ENCODE data around the gene ABL1.
A peak's percentile ranks its signal among the peaks of the same experiment; 100 is the strongest.

The ABL1 gene

DNA sequence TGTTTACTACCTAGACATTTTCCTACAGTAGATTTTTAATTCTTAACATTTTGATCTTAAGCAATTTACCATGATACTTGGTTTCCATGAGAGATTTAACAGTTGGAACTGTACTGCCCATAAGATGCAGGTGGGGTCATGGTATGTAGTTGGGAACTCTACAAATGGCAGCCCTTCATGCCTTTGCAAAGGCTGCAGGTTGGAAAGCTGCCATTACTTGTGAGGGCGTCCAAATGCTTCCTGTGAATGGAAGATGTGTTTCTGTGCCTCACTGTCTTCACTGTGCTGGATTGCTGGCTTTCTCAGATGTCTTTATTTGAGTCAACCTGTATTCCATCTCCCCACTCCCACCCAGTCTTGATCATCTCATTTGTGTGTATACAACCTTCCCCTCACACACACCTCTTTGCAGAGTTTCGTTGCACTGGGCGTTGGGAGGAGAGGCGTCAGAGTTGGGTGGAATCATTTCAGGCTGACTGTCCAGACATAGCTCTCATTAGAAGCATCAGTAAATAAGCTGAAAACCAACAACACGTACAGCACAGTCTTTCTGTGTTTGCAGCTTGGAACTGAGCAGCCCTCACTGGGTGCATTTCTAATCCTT lies 14.8 kb upstream of the ABL1 start:
- no peak overlapping the region for H3K4me3 ChIP-seq (ENCODE audit: low read depth, low read length)
- no peak for TF ChIP-seq CTCF (IDR thresholded peaks at IDR 0.05; ENCODE audit: low read depth, low read length)

DNA sequence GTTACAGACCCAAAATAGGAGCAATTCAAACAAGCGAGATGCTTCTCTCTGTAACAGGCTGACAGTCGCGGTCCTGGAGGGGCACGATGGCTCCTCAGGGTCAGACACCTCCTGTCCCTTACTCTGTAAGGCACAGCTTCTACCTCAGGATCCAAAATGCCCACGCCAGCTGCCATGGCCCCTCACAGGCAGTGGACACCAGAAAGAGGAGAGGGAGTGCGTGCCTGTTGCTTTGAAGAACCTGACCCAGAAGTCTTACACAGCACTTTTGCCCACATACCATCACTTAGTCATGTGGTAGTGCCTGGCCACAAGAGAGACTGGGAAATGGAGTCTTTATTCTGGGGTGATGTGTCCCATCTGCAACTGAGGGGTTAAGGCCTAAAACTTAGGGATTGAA lies 11.6 kb upstream of the ABL1 start:
- no peak overlapping the region for H3K4me3 ChIP-seq (ENCODE audit: low read depth, low read length)
- no peak for TF ChIP-seq CTCF (IDR thresholded peaks at IDR 0.05; ENCODE audit: low read depth, low read length)

- H3K4me3 ChIP-seq (ENCODE audit: low read depth, low read length), result no peak overlapping the region
- no peak for TF ChIP-seq CTCF (IDR thresholded peaks at IDR 0.05; ENCODE audit: low read depth, low read length)
Observed at GRCh38 chr9:130824079-130824478, 11.0 kb upstream of the ABL1 start.

DNA sequence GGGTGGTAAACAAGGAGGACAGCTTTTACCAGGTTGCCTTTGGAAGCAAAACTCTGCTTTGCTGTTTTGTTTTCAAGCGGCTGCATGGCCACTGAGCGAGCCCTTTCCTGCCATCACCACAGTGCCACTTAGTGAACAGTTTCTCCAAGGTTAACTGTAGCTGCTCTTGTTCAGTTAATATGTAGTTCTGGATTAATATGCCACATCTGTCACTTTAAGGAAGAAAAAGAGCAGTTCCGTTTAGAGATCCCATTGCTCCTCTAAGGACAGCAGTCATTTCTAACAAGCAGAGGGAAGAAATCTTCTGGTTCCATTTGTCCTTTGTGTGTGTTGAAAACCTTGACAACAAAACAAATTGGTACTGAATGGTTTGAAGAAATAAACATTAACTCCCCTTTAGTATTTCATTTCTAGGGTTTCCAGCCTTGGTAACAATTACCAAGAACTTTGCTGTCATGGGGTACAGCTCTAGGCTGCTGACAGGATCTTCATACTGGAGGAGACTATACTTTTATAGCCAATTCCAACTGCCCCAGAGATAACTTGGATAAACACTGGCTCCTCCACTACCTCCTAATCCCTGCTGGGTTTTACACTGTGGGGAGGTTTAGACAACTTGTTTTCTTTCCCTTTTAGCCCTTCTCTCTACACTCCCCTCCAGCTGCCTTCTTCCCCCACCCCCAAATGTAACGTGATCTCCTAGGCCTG lies 10.3 kb upstream of the ABL1 start:
- peak overlapping the region; percentile 34 for H3K4me3 ChIP-seq (ENCODE audit: low read depth, low read length)
- TF ChIP-seq CTCF (IDR thresholded peaks at IDR 0.05; ENCODE audit: low read depth, low read length), result no peak

DNA sequence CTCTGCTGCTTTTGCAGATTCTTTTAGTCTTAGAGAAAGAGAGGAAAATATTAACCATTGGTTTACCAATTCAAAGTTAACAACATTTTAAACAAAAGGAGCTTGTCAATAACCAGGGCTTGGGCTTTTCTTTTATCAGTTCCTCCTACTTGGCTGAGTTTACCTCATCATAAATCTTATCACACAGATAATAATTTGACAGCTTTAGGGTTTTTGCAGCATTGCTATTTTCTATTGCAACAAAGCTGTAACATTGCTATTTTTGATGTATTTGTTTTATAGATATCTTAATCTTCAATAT lies 9.8 kb upstream of the ABL1 start:
- TF ChIP-seq CTCF (IDR thresholded peaks at IDR 0.05; ENCODE audit: low read depth, low read length), result no peak
- H3K4me3 ChIP-seq (ENCODE audit: low read depth, low read length), result no peak overlapping the region; the same call in 1 of the 2 replicates

DNA sequence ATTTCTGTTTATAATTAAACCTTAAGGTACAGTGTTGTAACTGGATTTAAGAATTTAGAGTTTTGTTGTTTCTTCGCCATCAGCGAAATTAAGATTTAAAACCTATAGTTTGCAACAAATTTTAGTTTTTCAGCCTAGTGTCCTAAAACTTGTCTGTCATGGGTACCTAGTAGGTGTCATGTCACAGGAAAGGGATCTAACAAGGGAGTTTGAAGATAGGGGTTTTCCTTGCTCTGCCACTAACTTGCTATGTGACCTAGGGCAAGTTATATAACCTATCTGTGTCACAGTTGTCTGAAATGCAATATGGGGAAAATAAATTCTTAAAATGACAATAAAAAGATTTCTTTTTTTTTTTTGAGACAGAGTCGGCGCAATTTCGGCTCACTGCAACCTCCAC lies 9.2 kb upstream of the ABL1 start:
- TF ChIP-seq CTCF (IDR thresholded peaks at IDR 0.05; ENCODE audit: low read depth, low read length), result no peak
- H3K4me3 ChIP-seq (ENCODE audit: low read depth, low read length), result no peak overlapping the region

- no peak for TF ChIP-seq CTCF (IDR thresholded peaks at IDR 0.05; ENCODE audit: low read depth, low read length)
Observed at GRCh38 chr9:130829762-130830161, 5.3 kb upstream of the ABL1 start.

More at GRCh38 chr9:130829762-130830161, 5.3 kb upstream of the ABL1 start:
- no peak overlapping the region for H3K4me3 ChIP-seq (ENCODE audit: low read depth, low read length)
